GM12878 (cell line): ENCODE data around the gene KRT6C. TPM values are rescaled to one million over a fixed set of nuclear protein-coding genes. Genes with fewer than 3 reads are reported as not detected.

ENCODE experiments used
- ATAC-seq: fragments of 200-7000 bp; cut with Tn5 transposase; 3 replicates; pipeline ENCODE4 v1.9.1; 2020; ENCODE audit warnings: mild to moderate bottlenecking, moderate library complexity
- BruUV-seq: library from RNA; stranded (reverse); fragments of 400-500 nt; replicated peaks from 2 replicates; lab custom pipeline; 2021; lab: Mats Ljungman, UMichigan
- CTCF ChIA-PET: fragments of 300-600 bp; sonication (Branson Sonifier 250); formaldehyde crosslinking; extraction: SDS; loops from one replicate; lab custom pipeline; 2021; ENCODE audit warnings: inconsistent platforms; lab: Yijun Ruan, JAX
- POLR2A ChIA-PET: fragments of 350-600 bp; formaldehyde crosslinking; extraction: SDS; loops from one replicate; lab custom pipeline; 2021; ENCODE audit warnings: inconsistent platforms; lab: Charles Lee
- RAD21 ChIA-PET: fragments of 300-600 bp; sonication (Branson Sonifier 250); formaldehyde crosslinking; loops from one replicate; lab custom pipeline; 2023; ENCODE audit warnings: antibody characterized with exemption; ENCODE audit not compliant: unreplicated experiment; lab: Charles Lee
- SMC1A ChIA-PET: fragments of 300-600 bp; sonication (Branson Sonifier 250); formaldehyde crosslinking; loops from one replicate; lab custom pipeline; 2023; ENCODE audit not compliant: unreplicated experiment, uncharacterized antibody; lab: Charles Lee
- DNase-seq: peaks from one replicate; pipeline ENCODE4 v3.0.0-alpha.2; 2011; ENCODE audit warnings: low read depth, low spot score
- FAIRE-seq: peaks from 3 replicates; lab custom pipeline; 2011; peaks lifted over from hg19 to GRCh38; lab: Jason Lieb, UNC
- H2AFZ ChIP-seq: 2 replicates; pipeline ENCODE4 v1.6.0; 2011; ENCODE audit warnings: low read depth, low read length, control low read depth; ENCODE audit not compliant: control insufficient read depth
- H3K27ac ChIP-seq: 2 replicates; pipeline ENCODE4 v1.5.1; 2011; ENCODE audit warnings: control low read depth; ENCODE audit not compliant: control insufficient read depth, insufficient read depth
- H3K27me3 ChIP-seq, 2 experiments: replicated peaks in 1 of 2; 2 replicates each; pipeline versions ENCODE4 v1.6.0 to v1.6.1; 2011; ENCODE audit warnings: low read length in 1 of 2; ENCODE audit not compliant: control insufficient read depth in 2 of 2, insufficient read depth in 2 of 2
- H3K36me3 ChIP-seq, 2 experiments: 2 replicates each; pipeline ENCODE4 v1.5.1; 2011; ENCODE audit warnings: low read length in 1 of 2; ENCODE audit not compliant: control insufficient read depth in 2 of 2, insufficient read depth in 2 of 2
- H3K4me1 ChIP-seq: 2 replicates; pipeline ENCODE4 v1.6.1; 2011; ENCODE audit warnings: mild to moderate bottlenecking, low read length, moderate library complexity, mixed read lengths; ENCODE audit not compliant: control insufficient read depth, insufficient read depth
- H3K4me2 ChIP-seq: 2 replicates; pipeline ENCODE4 v1.6.0; 2011; ENCODE audit warnings: control low read depth; ENCODE audit not compliant: control insufficient read depth, insufficient read depth
- H3K4me3 ChIP-seq: fragments of 200-600 bp; sonication (generic); 2 replicates; pipeline ENCODE4 v1.5.1; 2016
- H3K79me2 ChIP-seq: 2 replicates; pipeline ENCODE4 v1.6.0; 2011; ENCODE audit warnings: low read length; ENCODE audit not compliant: control insufficient read depth, insufficient read depth
- H3K9ac ChIP-seq: 2 replicates; pipeline ENCODE4 v1.8.0; 2011; ENCODE audit warnings: low read length, control low read depth, mixed read lengths; ENCODE audit not compliant: control insufficient read depth, insufficient read depth
- H3K9me3 ChIP-seq: replicated peaks from 3 replicates; pipeline ENCODE4 v1.5.1; 2011; ENCODE audit warnings: mild to moderate bottlenecking, low read length; ENCODE audit not compliant: control insufficient read depth, insufficient read depth
- H4K20me1 ChIP-seq: 2 replicates; pipeline ENCODE4 v1.6.0; 2011; ENCODE audit not compliant: control insufficient read depth, insufficient read depth
- E2F8 ChIP-seq: fragments of 450-650 bp; IDR thresholded peaks from 2 replicates; pipeline ENCODE4 v1.6.1; 2018; ENCODE audit warnings: mild to moderate bottlenecking, low read depth, moderate library complexity; ENCODE audit not compliant: partially characterized antibody
- EED ChIP-seq: sonication (generic); IDR thresholded peaks from 2 replicates; pipeline ENCODE4 v1.6.1; 2016; ENCODE audit warnings: antibody characterized with exemption, low read depth
- JUND ChIP-seq: IDR thresholded peaks from 2 replicates; pipeline ENCODE4 v1.6.1; 2012; ENCODE audit warnings: low read depth, mild to moderate bottlenecking, low read length, improper control_type of control experiment, moderate library complexity
- POLR2AphosphoS2 ChIP-seq: IDR thresholded peaks from 2 replicates; pipeline ENCODE4 v1.6.1; 2011; ENCODE audit warnings: low read depth, mild to moderate bottlenecking, low read length, improper control_type of control experiment, moderate library complexity
- SP1 ChIP-seq: IDR thresholded peaks from one replicate; pipeline ENCODE4 v1.6.1; 2011; ENCODE audit warnings: low read depth, low read length
- TBL1XR1 ChIP-seq: IDR thresholded peaks from 2 replicates; pipeline ENCODE4 v1.6.1; 2012; ENCODE audit warnings: low read depth, low read length, improper control_type of control experiment
- ZBTB11 ChIP-seq: fragments of 450-650 bp; formaldehyde crosslinking; IDR thresholded peaks from 2 replicates; pipeline ENCODE4 v1.5.0; 2022; ENCODE audit warnings: mild to moderate bottlenecking, missing genetic modification characterization
- ZBTB33 ChIP-seq: fragments of 450-650 bp; IDR thresholded peaks from 2 replicates; pipeline ENCODE4 v1.6.1; 2017; ENCODE audit warnings: mild to moderate bottlenecking
- ZNF622 ChIP-seq: fragments of 450-650 bp; IDR thresholded peaks from 2 replicates; pipeline ENCODE4 v1.6.1; 2017; ENCODE audit warnings: mild to moderate bottlenecking, inconsistent platforms
- ZNF687 ChIP-seq: fragments of 450-650 bp; IDR thresholded peaks from 2 replicates; pipeline ENCODE4 v1.6.1; 2017; ENCODE audit warnings: mild to moderate bottlenecking, moderate library complexity
- WGBS: methylation state at CpG from one replicate; pipeline ENCODE4 v1.1.6; 2016; ENCODE audit warnings: low lambda C conversion rate; ENCODE audit not compliant: insufficient replicate concordance, insufficient coverage; ENCODE audit errors: missing lambda C conversion rate; 5-methylcytosine and 5-hydroxymethylcytosine counted together
- in situ Hi-C: fragments of 300-500 bp; cut with MboI; formaldehyde crosslinking; loops from 9 replicates; pipeline ENCODE4 v1.14.3; 2018; ENCODE audit warnings: mixed read lengths
- intact Hi-C: fragments of 100-400 bp; cut with micrococcal nuclease; formaldehyde crosslinking; loops from one replicate; pipeline ENCODE4 v1.14.2; 2022; ENCODE audit not compliant: unreplicated experiment
- polyA plus RNA-seq, 11 experiments: library from polyadenylated mRNA; depleted of rRNA in 4 of 11; unstranded in 6 of 11; stranded (reverse) in 5 of 11; fragments of >200 nt; fragmentation: Nextera tagmentation in 4 of 11; fragmentation: Illumina TruSeq in 1 of 11; extraction: Ambion mirVana in 4 of 11; extraction: Trizol in 1 of 11; gene quantifications; 1 replicate in 1 of 11; 2 replicates in 10 of 11; pipeline versions ENCODE4 v1.2.1 to v1.2.3, GENCODE V29; 2011 to 2016; ENCODE audit warnings: inconsistent platforms in 2 of 11, missing spikeins in 2 of 11, low read depth in 1 of 11
- total RNA-seq, 4 experiments: library from RNA; depleted of rRNA in 3 of 4; stranded (reverse); fragments of >200 nt in 3 of 4; fragmentation: Illumina TruSeq in 1 of 4; extraction: Trizol in 1 of 4; gene quantifications; 2 replicates each; pipeline versions ENCODE4 v1.2.1 to v1.2.3, GENCODE V29; 2013 to 2021

The KRT6C gene
- total and polyA plus RNA-seq, 10 of the 15 experiments (the other 5 are each of a cell fraction or from before 2014, with no cell fraction given) = not detected

GRCh38 chr12:52434760-52435530 is 38.7 kb downstream of the KRT6C start:
- intact Hi-C loops = no loop called here
- Histone ChIP-seq H3K4me2 (no peak overlapping the region), H3K79me2 (no peaks in the 10 kb centered on the region), H3K27me3 (peaks cover 0 to 1% of the 10 kb centered on the region in 2 experiments; a peak in 3 of 4 replicates), H3K4me3 (no peak overlapping the region), H4K20me1 (no peaks in the 10 kb centered on the region), H3K27ac (no peak overlapping the region), H3K9me3 (no peaks in the 10 kb centered on the region), H3K4me1 (no peaks in the 10 kb centered on the region), H3K36me3 (no peaks in the 10 kb centered on the region), H2AFZ (no peak overlapping the region), H3K9ac (no peak overlapping the region)
- SMC1A ChIA-PET = interaction anchor here (0.6 kb wide), 1 partner anchor 797 kb away, joined by 3 read pairs; no protein-coding TSS in a partner anchor
- POLR2A ChIA-PET = no interaction called here
- in situ Hi-C loops = no loop called here
- 66% methylated on average over 6 of the region's 6 CpGs for WGBS
- FAIRE-seq (no peak), ATAC-seq (no peak), DNase-seq (no peak)
- RAD21 ChIA-PET = no interaction called here
- BruUV-seq = no TSS peak
- CTCF ChIA-PET = interaction anchor here (0.7 kb wide), 1 partner anchor 32 kb away, joined by 3 read pairs; no protein-coding TSS in a partner anchor
- TF ChIP-seq ZBTB11 (CRISPR knock-in tag) = no peak
- no peak for TF ChIP-seq EED
- TF ChIP-seq E2F8 = no peak
- TF ChIP-seq ZNF622 = no peak
- no peak for TF ChIP-seq TBL1XR1
- TF ChIP-seq JUND = no peak
- no peak for TF ChIP-seq POLR2AphosphoS2
- TF ChIP-seq ZNF687 = no peak
- no peak for TF ChIP-seq SP1
- no peak for TF ChIP-seq ZBTB33
